Neural cell (in vitro differentiated cells): Measurements from ENCODE around the gene GUCD1. TPM values are rescaled to one million over a fixed set of nuclear protein-coding genes. Genes with fewer than 3 reads are reported as not detected.

Source experiments
- H2AFZ ChIP-seq: fragments of 200-600, 300-800 bp; sonication (generic), shearing (Covaris generic); 2 replicates; pipeline ENCODE4 v1.6.0; 2014; ENCODE audit warnings: low read depth, mild to moderate bottlenecking, antibody characterized with exemption, low read length, moderate library complexity
- H3F3A ChIP-seq: fragments of 200-600 bp; shearing (Covaris generic); 2 replicates; pipeline ENCODE4 v1.6.1; 2016; ENCODE audit warnings: mild to moderate bottlenecking, moderate library complexity, mixed read lengths, antibody characterized with exemption, low read length; ENCODE audit not compliant: insufficient read depth, poor library complexity, severe bottlenecking
- H3K27ac ChIP-seq: fragments of 200-600, 300-800 bp; sonication (generic), shearing (Covaris generic); 2 replicates; pipeline ENCODE4 v1.5.1; 2014; ENCODE audit warnings: mild to moderate bottlenecking, low read length, moderate library complexity
- H3K27me3 ChIP-seq: fragments of 300-800, 200-600 bp; sonication (generic), shearing (Covaris generic); 2 replicates; pipeline ENCODE4 v1.6.0; 2014; ENCODE audit warnings: mild to moderate bottlenecking, low read depth, low read length, moderate library complexity; ENCODE audit not compliant: insufficient read depth
- H3K36me3 ChIP-seq: fragments of 300-800, 200-600 bp; sonication (generic), shearing (Covaris generic); 2 replicates; pipeline ENCODE4 v1.5.1; 2014; ENCODE audit warnings: mild to moderate bottlenecking, antibody characterized with exemption, low read length, moderate library complexity; ENCODE audit not compliant: insufficient read depth
- H3K4me2 ChIP-seq: fragments of 300-800, 200-600 bp; sonication (generic), shearing (Covaris generic); 2 replicates; pipeline ENCODE4 v1.6.0; 2014; ENCODE audit warnings: mild to moderate bottlenecking, low read length
- H3K4me3 ChIP-seq: fragments of 300-800, 200-600 bp; sonication (generic), shearing (Covaris generic); 2 replicates; pipeline ENCODE4 v1.5.1; 2014; ENCODE audit warnings: mild to moderate bottlenecking, low read length, moderate library complexity
- H3K79me2 ChIP-seq: fragments of 200-600 bp; shearing (Covaris generic); replicated peaks from 2 replicates; pipeline ENCODE4 v1.6.0; 2014; ENCODE audit warnings: mild to moderate bottlenecking, low read length, moderate library complexity; ENCODE audit not compliant: insufficient read depth
- H3K9ac ChIP-seq: fragments of 300-800, 200-600 bp; sonication (generic), shearing (Covaris generic); 2 replicates; pipeline ENCODE4 v1.6.1; 2016; ENCODE audit warnings: mild to moderate bottlenecking, low read length, mixed read lengths
- H3K9me2 ChIP-seq: fragments of 200-600 bp; shearing (Covaris generic); 2 replicates; pipeline ENCODE4 v1.6.1; 2016; ENCODE audit warnings: mild to moderate bottlenecking, low read length, mixed read lengths; ENCODE audit not compliant: insufficient read depth
- H3K9me3 ChIP-seq: fragments of 200-600, 300-800 bp; sonication (generic), shearing (Covaris generic); 2 replicates; pipeline ENCODE4 v1.6.1; 2016; ENCODE audit warnings: mild to moderate bottlenecking, mixed run types, low read length, moderate library complexity, mixed read lengths
- H4K20me1 ChIP-seq: fragments of 200-600 bp; shearing (Covaris generic); 2 replicates; pipeline ENCODE4 v1.6.1; 2016; ENCODE audit warnings: mild to moderate bottlenecking, mixed run types; ENCODE audit not compliant: insufficient read depth
- CTCF ChIP-seq: fragments of 450-650 bp; IDR thresholded peaks from 2 replicates; pipeline ENCODE4 v1.5.1; 2014; ENCODE audit warnings: antibody characterized with exemption, mild to moderate bottlenecking, moderate library complexity; ENCODE audit not compliant: poor library complexity, severe bottlenecking
- EP300 ChIP-seq: fragments of 450-650 bp; conservative IDR thresholded peaks from 2 replicates; pipeline ENCODE4 v1.6.1; 2014; ENCODE audit warnings: antibody characterized with exemption, mild to moderate bottlenecking, moderate library complexity; ENCODE audit not compliant: poor library complexity, severe bottlenecking
- EZH2 ChIP-seq: fragments of 200-600, 300-800 bp; shearing (Covaris generic), sonication (generic); IDR thresholded peaks from 2 replicates; pipeline ENCODE4 v1.6.1; 2014; ENCODE audit warnings: antibody characterized with exemption, low read length, borderline replicate concordance, mild to moderate bottlenecking; ENCODE audit not compliant: insufficient read depth, poor library complexity, severe bottlenecking
- MXI1 ChIP-seq: fragments of 450-650 bp; conservative IDR thresholded peaks from 2 replicates; pipeline ENCODE4 v1.6.1; 2014; ENCODE audit warnings: antibody characterized with exemption, mild to moderate bottlenecking; ENCODE audit not compliant: poor library complexity, severe bottlenecking
- POLR2AphosphoS5 ChIP-seq: IDR thresholded peaks from 2 replicates; pipeline ENCODE4 v1.6.1; 2012
- RAD21 ChIP-seq: fragments of 450-650 bp; conservative IDR thresholded peaks from 2 replicates; pipeline ENCODE4 v1.6.1; 2014; ENCODE audit warnings: antibody characterized with exemption, mild to moderate bottlenecking, moderate library complexity
- REST ChIP-seq: IDR thresholded peaks from 2 replicates; pipeline ENCODE4 v1.6.1; 2012; ENCODE audit warnings: borderline replicate concordance
- SMC3 ChIP-seq: fragments of 450-650 bp; conservative IDR thresholded peaks from 2 replicates; pipeline ENCODE4 v1.6.1; 2014; ENCODE audit warnings: antibody characterized with exemption, mild to moderate bottlenecking, moderate library complexity; ENCODE audit not compliant: poor library complexity
- TAF1 ChIP-seq: IDR thresholded peaks from 2 replicates; pipeline ENCODE4 v1.6.1; 2012; ENCODE audit warnings: low read depth
- polyA plus RNA-seq: library from polyadenylated mRNA; depleted of rRNA; stranded (reverse); fragments of >200 nt; gene quantifications from 2 replicates; pipeline ENCODE4 v1.2.3, GENCODE V29; 2014

GUCD1 gene
- polyA plus RNA-seq, 1 donor from 2014 or later: 32.6 TPM

- no peaks in the 10 kb centered on the region for H3K27me3 ChIP-seq
- H3K79me2 ChIP-seq: peaks cover 34% of the 10 kb centered on the region
- no peak overlapping the region for H3K9ac ChIP-seq
- H3K4me2 ChIP-seq: no peak overlapping the region
- TF ChIP-seq EZH2 (no peak), MXI1 (no peak), RAD21 (no peak), CTCF (no peak), SMC3 (no peak), TAF1 (no peak), REST (no peak), POLR2AphosphoS5 (no peak), EP300 (no peak)
- H3F3A ChIP-seq: no peaks in the 10 kb centered on the region
- H3K4me3 ChIP-seq: no peak overlapping the region
- H3K9me2 ChIP-seq: no peaks in the 10 kb centered on the region
- no peaks in the 10 kb centered on the region for H3K9me3 ChIP-seq
- no peaks in the 10 kb centered on the region for H3K36me3 ChIP-seq
- H4K20me1 ChIP-seq: no peaks in the 10 kb centered on the region
- no peak overlapping the region for H2AFZ ChIP-seq
- H3K27ac ChIP-seq: no peak overlapping the region
Measured at GRCh38 chr22:24565077-24565476, 10.1 kb upstream of the GUCD1 start.

- no peaks in the 10 kb centered on the region for H3K9me3 ChIP-seq
- no peaks in the 10 kb centered on the region for H4K20me1 ChIP-seq
- no peaks in the 10 kb centered on the region for H3F3A ChIP-seq
- no peaks in the 10 kb centered on the region for H3K36me3 ChIP-seq
- no peak overlapping the region for H3K4me3 ChIP-seq
- no peak overlapping the region for H3K27ac ChIP-seq
- H2AFZ ChIP-seq: no peak overlapping the region
- peaks cover 38% of the 10 kb centered on the region for H3K79me2 ChIP-seq
- no peaks in the 10 kb centered on the region for H3K9me2 ChIP-seq
- no peak overlapping the region for H3K9ac ChIP-seq
- H3K27me3 ChIP-seq: no peaks in the 10 kb centered on the region
- no peak for TF ChIP-seq CTCF
- TF ChIP-seq TAF1: no peak
- no peak for TF ChIP-seq RAD21
- TF ChIP-seq EZH2: no peak
- no peak for TF ChIP-seq REST
- no peak for TF ChIP-seq SMC3
- no peak for TF ChIP-seq POLR2AphosphoS5
- TF ChIP-seq MXI1: no peak
- TF ChIP-seq EP300: no peak
- H3K4me2 ChIP-seq: no peak overlapping the region
Measured at GRCh38 chr22:24564376-24565058, 9.6 kb upstream of the GUCD1 start.
